Mesothelial cell of epicardium (in vitro differentiated cells): ENCODE data around the gene ATG12. TPM values are rescaled to one million over a fixed set of nuclear protein-coding genes. Genes with fewer than 3 reads are reported as not detected.

Experiments
- DNase-seq, 2 experiments: peaks; one replicate each; pipeline ENCODE4 v3.0.0; 2021; ENCODE audit warnings: low spot score in 2 of 2; ENCODE audit not compliant: unreplicated experiment in 2 of 2
- H3K27ac Mint-ChIP-seq: 2 replicates; pipeline ENCODE4 v1.8.0; 2021; ENCODE audit warnings: mixed read lengths
- H3K27me3 Mint-ChIP-seq: 2 replicates; pipeline ENCODE4 v1.8.0; 2021; ENCODE audit warnings: low read depth, mixed read lengths
- H3K36me3 Mint-ChIP-seq: 2 replicates; pipeline ENCODE4 v1.8.0; 2021; ENCODE audit warnings: mixed read lengths
- H3K4me1 Mint-ChIP-seq: 2 replicates; pipeline ENCODE4 v1.8.0; 2021; ENCODE audit warnings: mixed read lengths
- H3K4me3 Mint-ChIP-seq: 2 replicates; pipeline ENCODE4 v1.8.0; 2021; ENCODE audit warnings: mild to moderate bottlenecking, moderate library complexity, mixed read lengths
- H3K9me3 Mint-ChIP-seq: 2 replicates; pipeline ENCODE4 v1.8.0; 2021; ENCODE audit warnings: mixed read lengths
- total RNA-seq: library from RNA; stranded (reverse); gene quantifications from 3 replicates; pipeline ENCODE4 v1.2.1, GENCODE V29; 2021
- TF ChIP-seq, protein P1 (sequence below): fragments of 200-600 bp; sonication (generic); IDR thresholded peaks from one replicate; pipeline ENCODE4 v1.5.0; 2021; ENCODE audit warnings: antibody characterized with exemption; ENCODE audit not compliant: unreplicated experiment

Gene ATG12
- total RNA-seq, 1 donor from 2014 or later = 43.0 TPM

DNA sequence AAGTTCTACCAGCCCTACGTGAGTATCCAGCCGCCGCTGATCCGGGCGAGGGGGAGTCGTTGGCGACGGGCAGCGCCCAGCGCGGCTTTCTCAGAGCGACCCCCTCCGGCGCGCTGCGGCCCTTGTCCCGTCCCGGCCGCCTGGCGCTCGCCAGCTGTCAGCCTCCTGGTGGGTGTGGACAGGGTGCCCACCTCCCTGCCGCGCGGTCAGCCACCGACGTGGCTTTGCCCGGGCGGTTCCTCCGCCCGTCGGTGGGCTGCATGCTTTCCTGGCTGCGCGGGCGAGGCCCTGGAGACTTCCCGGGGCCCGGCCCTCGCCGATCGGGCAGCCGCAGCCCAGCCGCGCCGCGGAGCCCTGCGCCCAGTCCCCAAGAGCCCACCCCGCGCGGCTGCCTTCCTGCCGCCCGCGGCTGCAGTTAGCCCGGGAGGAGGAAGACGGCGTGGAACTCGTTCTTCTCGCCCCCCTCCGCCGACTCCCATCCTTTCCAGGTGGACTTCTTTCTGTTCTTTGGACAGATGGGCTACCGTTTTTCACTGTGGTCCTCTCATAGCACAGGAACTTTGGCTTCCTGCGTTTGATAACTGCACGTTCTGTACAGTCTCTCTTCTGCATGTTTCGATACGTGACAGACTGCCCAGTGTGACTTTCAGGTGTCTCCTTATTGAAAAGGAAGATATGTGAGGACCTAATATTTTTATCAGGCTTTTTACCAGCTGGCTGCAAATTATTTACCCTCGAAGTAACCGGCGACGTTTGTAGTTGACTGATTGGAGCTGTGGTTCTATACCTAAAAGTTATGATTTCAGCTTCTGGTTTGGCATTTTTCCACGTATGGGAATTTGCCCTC lies 947 bp upstream of the ATG12 start:
- peak overlapping the region; percentile 92 for H3K27ac Mint-ChIP-seq
- no peaks in the 10 kb centered on the region for H3K27me3 Mint-ChIP-seq
- TF ChIP-seq, protein P1, sequence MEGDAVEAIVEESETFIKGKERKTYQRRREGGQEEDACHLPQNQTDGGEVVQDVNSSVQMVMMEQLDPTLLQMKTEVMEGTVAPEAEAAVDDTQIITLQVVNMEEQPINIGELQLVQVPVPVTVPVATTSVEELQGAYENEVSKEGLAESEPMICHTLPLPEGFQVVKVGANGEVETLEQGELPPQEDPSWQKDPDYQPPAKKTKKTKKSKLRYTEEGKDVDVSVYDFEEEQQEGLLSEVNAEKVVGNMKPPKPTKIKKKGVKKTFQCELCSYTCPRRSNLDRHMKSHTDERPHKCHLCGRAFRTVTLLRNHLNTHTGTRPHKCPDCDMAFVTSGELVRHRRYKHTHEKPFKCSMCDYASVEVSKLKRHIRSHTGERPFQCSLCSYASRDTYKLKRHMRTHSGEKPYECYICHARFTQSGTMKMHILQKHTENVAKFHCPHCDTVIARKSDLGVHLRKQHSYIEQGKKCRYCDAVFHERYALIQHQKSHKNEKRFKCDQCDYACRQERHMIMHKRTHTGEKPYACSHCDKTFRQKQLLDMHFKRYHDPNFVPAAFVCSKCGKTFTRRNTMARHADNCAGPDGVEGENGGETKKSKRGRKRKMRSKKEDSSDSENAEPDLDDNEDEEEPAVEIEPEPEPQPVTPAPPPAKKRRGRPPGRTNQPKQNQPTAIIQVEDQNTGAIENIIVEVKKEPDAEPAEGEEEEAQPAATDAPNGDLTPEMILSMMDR = no peak
- peaks cover 4% of the 10 kb centered on the region for H3K36me3 Mint-ChIP-seq
- H3K9me3 Mint-ChIP-seq = no peaks in the 10 kb centered on the region
- H3K4me1 Mint-ChIP-seq = peaks cover 42% of the 10 kb centered on the region
- H3K4me3 Mint-ChIP-seq = peak overlapping the region; percentile 97
- no peak for DNase-seq

DNA sequence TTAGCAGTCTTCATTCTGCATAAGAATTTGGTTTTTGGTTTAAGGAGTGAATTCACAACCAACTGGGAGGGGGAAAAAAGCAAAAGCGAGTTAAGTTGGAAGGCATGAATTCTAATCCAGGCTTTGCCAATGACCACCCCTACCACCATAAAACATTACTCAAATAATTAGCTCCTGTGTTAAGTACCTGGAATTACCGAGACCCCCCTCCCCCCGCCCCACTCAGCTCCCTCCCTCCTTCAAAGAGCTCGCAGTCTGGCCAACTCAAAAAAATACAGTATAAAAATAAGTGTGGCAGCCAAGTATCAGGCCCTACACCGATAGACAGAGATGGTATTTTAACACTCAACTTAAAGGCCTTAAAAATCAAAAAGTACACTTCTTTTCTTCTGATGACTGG lies 492 bp downstream of the ATG12 start:
- DNase-seq = no peak
- no peaks in the 10 kb centered on the region for H3K9me3 Mint-ChIP-seq
- peak overlapping the region; percentile 97 for H3K4me3 Mint-ChIP-seq
- H3K27me3 Mint-ChIP-seq = no peaks in the 10 kb centered on the region
- TF ChIP-seq, protein P1 = no peak
- peak overlapping the region; percentile 100 for H3K27ac Mint-ChIP-seq
- peaks cover 42% of the 10 kb centered on the region for H3K4me1 Mint-ChIP-seq
- H3K36me3 Mint-ChIP-seq = peaks cover 12% of the 10 kb centered on the region

DNA sequence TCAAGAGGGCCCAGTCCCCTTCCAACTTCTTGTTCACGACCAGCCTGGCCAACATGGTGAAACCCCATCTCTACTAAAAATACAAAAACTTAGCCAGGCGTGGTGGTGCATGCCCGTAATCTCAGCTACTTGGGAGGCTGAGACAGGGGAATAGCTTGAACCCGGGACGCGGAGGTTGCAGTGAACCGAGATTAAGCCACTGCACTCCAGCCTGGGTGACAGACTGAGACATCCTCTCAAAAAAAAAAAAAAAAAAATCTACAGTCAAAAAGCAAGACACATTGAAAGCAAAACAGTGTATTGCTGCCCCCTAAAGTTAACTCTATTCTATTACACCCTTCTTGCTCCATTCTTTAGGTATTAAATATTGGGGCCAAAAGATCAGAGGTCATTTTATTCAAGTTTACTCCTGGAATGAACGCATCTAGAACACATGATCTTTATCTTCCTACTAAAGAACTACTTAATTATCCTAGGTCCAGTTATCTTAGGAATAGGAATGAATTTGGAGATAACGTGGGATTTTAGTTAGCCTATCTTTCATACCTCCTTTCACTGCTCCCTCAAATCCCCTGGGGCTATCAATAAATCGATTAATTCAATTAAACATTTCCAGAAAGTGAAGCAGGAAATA lies 2.4 kb downstream of the ATG12 start:
- no peaks in the 10 kb centered on the region for H3K9me3 Mint-ChIP-seq
- H3K4me1 Mint-ChIP-seq = peaks cover 34% of the 10 kb centered on the region
- peak overlapping the region; percentile 97 for H3K4me3 Mint-ChIP-seq
- H3K27me3 Mint-ChIP-seq = no peaks in the 10 kb centered on the region
- peaks cover 17% of the 10 kb centered on the region for H3K36me3 Mint-ChIP-seq
- DNase-seq = no peak
- H3K27ac Mint-ChIP-seq = no peak overlapping the region
- TF ChIP-seq, protein P1 = peak; percentile 73

DNA sequence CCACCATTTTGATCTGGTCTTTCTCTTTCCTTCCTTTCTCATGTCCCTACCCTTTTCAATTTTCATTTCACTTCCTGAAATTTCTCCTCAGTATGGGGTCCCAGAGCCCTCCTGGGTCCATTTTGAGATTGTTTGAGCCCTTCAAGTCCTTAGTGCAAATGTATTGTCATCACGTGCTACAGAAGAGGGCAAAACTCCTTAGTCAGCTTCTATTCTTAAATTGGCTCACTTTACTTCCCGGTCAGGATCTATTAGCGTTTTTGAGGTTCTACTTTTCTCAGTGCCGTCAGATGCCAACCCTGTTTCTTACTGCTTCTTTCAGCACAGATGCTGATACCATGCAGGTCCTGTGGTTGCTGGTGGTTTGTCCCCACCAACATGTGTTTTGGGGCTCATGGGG lies 5.9 kb downstream of the ATG12 start:
- Mint-ChIP-seq H3K9me3 (no peaks in the 10 kb centered on the region), H3K4me3 (no peak overlapping the region), H3K27ac (no peak overlapping the region), H3K27me3 (no peaks in the 10 kb centered on the region), H3K4me1 (peaks cover 32% of the 10 kb centered on the region), H3K36me3 (peaks cover 24% of the 10 kb centered on the region)
- DNase-seq = no peak
- TF ChIP-seq, protein P1 = no peak

DNA sequence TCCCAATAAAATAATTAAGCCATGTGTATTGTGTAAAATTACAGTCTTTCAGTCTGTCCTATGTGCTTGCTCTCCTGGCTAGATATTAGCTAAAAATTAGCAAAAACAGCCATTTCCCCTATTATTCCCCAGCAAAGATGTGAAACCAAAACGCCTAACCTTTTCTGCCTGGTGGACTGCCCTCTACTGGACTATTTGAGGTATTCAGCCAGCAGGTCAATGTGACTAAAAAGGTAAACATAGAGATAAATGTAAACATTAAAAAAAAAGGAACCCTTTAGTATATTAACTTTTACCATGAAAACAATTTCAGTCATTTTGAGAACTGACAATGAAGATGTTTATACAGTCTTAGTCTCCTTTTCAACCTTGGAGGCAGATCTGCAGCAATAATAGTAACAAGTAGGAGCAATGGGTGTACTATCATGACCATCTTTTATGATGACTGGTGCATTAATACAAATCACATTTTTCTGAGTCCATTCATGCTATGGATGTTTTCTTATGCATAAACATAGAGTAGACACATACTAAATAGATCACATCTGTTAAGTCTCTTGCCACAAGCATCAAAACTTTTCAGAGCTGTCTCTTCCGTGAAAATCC lies 10.1 kb downstream of the ATG12 start:
- no peak for DNase-seq
- Mint-ChIP-seq H3K4me1 (peaks cover 13% of the 10 kb centered on the region), H3K27ac (peak overlapping the region; percentile 78), H3K36me3 (peaks cover 33% of the 10 kb centered on the region), H3K9me3 (peaks cover 8% of the 10 kb centered on the region), H3K27me3 (no peaks in the 10 kb centered on the region), H3K4me3 (no peak overlapping the region)
- TF ChIP-seq, protein P1 = peak; percentile 83
